Thyroid gland (tissue), 4 donors: ENCODE measurements around the gene HAND1. TPM values are rescaled to one million over a fixed set of nuclear protein-coding genes. Genes with fewer than 3 reads are reported as not detected.
A peak's percentile ranks its signal among the peaks of the same experiment; 100 is the strongest.

Source experiments
- DNase-seq, 2 donors: peaks; one replicate each; pipeline ENCODE4 v3.0.0-alpha.2; 2019
- H3K27ac ChIP-seq, 3 donors: fragments of 200-600 bp; sonication (generic); 1 replicate in 2 of 3; 2 replicates in 1 of 3; pipeline ENCODE4 v1.5.1; 2016 to 2019; ENCODE audit warnings: mild to moderate bottlenecking in 1 of 3, moderate library complexity in 1 of 3
- H3K27me3 ChIP-seq: fragments of 200-600 bp; sonication (generic); one replicate; pipeline ENCODE4 v1.5.1; 2019
- H3K36me3 ChIP-seq, 2 donors: fragments of 200-600 bp; sonication (generic); one replicate each; pipeline ENCODE4 v1.5.1; 2016 to 2019
- H3K4me1 ChIP-seq, 2 donors: fragments of 200-600 bp; sonication (generic); one replicate each; pipeline ENCODE4 v1.5.1; 2017 to 2019
- H3K4me3 ChIP-seq, 3 donors: fragments of 200-600 bp; sonication (generic); replicated peaks in 1 of 3; 1 replicate in 2 of 3; 2 replicates in 1 of 3; pipeline ENCODE4 v1.5.1; 2016; ENCODE audit warnings: mild to moderate bottlenecking in 1 of 3
- H3K9me3 ChIP-seq: fragments of 200-600 bp; sonication (generic); one replicate; pipeline ENCODE4 v1.5.1; 2017
- POLR2A ChIP-seq, 2 donors: fragments of 450-650 bp; IDR thresholded peaks; one replicate each; pipeline ENCODE4 v1.6.1; 2017; ENCODE audit warnings: antibody characterized with exemption in 2 of 2, mild to moderate bottlenecking in 2 of 2, moderate library complexity in 1 of 2
- WGBS, 2 donors: methylation state at CpG; one replicate each; pipeline ENCODE4 v1.1.5; 2017; 5-methylcytosine and 5-hydroxymethylcytosine counted together
- intact Hi-C: fragments of 100-400 bp; cut with DNase I; formaldehyde crosslinking; loops from one replicate; pipeline ENCODE4 v1.15.1; 2023
- total RNA-seq, 4 donors: library from RNA; depleted of rRNA; stranded (reverse); fragments of >200 nt; gene quantifications; one replicate each; pipeline ENCODE4 v1.2.3, GENCODE V29; 2016
- TF ChIP-seq, protein P1 (sequence below), 6 experiments: fragments of 200-600 bp in 3 of 6; fragments of 450-650 bp in 3 of 6; sonication (generic) in 3 of 6; IDR thresholded peaks; one replicate each; pipeline ENCODE4 v1.5.1; 2016 to 2019; ENCODE audit warnings: antibody characterized with exemption in 6 of 6, mild to moderate bottlenecking in 2 of 6, inconsistent platforms in 1 of 6, moderate library complexity in 1 of 6

HAND1 gene
- total RNA-seq, 4 donors from 2014 or later = not detected

DNA sequence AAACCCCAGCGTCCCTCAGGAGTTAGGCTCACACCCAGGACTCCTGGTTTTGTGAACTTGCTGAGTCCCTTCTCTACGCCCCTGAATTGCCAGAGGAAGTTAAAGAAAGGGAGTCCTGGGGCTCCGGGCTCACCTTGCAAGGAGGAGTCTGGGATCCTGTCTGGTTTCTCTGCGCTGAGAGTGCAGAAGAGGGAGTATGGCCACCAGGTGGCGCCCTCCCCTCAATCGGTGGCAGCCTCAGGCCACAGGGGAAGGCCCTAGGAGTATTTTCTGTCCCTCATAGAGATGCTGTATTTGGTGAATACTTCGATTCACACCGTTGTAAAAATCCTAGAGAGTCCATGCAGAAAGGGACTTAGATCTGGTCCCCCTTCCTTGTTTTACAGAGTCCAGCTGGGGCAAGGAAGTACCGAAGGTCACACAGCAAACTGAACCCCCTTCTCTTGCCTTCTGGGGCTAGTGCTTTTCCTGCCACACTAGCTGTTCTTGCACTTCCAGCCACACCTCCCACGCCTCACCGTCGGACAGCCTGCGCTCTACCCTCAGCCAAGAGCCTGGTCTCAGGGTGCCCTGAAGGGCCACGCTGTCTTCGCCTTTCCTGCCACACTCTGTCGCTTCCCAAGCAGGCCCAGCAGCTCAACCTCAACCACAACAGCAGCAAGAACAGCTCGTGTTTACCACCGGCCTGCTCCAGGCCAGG lies 10.2 kb downstream of the HAND1 start:
- Histone ChIP-seq H3K36me3 (no peaks in the 10 kb centered on the region), H3K9me3 (no peaks in the 10 kb centered on the region), H3K27ac (no peak overlapping the region), H3K27me3 (peaks cover 24% of the 10 kb centered on the region), H3K4me3 (no peak overlapping the region), H3K4me1 (peaks cover 0 to 2% of the 10 kb centered on the region in 2 donors)
- intact Hi-C loops = loop anchor here (5.0 kb wide), 1 partner anchor 139 kb away; no protein-coding TSS in a partner anchor
- DNase-seq = peak; percentile 77 to 84
- no peak for TF ChIP-seq POLR2A (IDR thresholded peaks at IDR 0.05)
- TF ChIP-seq, protein P1, sequence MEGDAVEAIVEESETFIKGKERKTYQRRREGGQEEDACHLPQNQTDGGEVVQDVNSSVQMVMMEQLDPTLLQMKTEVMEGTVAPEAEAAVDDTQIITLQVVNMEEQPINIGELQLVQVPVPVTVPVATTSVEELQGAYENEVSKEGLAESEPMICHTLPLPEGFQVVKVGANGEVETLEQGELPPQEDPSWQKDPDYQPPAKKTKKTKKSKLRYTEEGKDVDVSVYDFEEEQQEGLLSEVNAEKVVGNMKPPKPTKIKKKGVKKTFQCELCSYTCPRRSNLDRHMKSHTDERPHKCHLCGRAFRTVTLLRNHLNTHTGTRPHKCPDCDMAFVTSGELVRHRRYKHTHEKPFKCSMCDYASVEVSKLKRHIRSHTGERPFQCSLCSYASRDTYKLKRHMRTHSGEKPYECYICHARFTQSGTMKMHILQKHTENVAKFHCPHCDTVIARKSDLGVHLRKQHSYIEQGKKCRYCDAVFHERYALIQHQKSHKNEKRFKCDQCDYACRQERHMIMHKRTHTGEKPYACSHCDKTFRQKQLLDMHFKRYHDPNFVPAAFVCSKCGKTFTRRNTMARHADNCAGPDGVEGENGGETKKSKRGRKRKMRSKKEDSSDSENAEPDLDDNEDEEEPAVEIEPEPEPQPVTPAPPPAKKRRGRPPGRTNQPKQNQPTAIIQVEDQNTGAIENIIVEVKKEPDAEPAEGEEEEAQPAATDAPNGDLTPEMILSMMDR (IDR thresholded peaks at IDR 0.05) = peak; percentile 69 to 92 (median 76)
- 33 to 35% methylated on average over 17 to 18 of the region's 18 CpGs for WGBS, 2 donors

DNA sequence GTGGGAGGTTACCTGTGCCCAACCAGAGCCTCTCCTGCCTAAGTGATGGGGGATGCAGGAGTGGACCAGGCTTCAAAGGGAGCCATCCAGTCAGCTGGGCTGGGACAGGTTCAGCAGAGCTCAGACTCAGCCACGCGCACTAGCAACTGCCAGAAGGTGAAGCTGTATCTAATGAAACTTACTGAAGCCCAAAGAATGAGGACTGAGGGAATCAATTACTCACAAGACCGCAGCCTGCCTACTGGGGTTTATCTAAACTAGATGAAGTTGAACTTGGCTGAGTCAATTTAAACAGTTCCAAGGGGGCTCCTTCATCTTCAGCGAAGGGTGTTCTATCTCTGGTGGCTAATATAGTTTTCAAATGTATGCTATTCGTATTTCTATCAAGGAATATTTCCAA lies 11.4 kb downstream of the HAND1 start:
- WGBS, 2 donors = 70 to 80% methylated on average over 5 of the region's 5 CpGs
- intact Hi-C loops = loop anchor here (5.0 kb wide), 1 partner anchor 141 kb away; no protein-coding TSS in a partner anchor
- Histone ChIP-seq H3K9me3 (no peaks in the 10 kb centered on the region), H3K27me3 (peaks cover 13% of the 10 kb centered on the region), H3K36me3 (no peaks in the 10 kb centered on the region), H3K27ac (no peak overlapping the region), H3K4me3 (no peak overlapping the region), H3K4me1 (no peaks in the 10 kb centered on the region)
- no peak for DNase-seq
- TF ChIP-seq, protein P1 (IDR thresholded peaks at IDR 0.05) = no peak
- no peak for TF ChIP-seq POLR2A (IDR thresholded peaks at IDR 0.05)

DNA sequence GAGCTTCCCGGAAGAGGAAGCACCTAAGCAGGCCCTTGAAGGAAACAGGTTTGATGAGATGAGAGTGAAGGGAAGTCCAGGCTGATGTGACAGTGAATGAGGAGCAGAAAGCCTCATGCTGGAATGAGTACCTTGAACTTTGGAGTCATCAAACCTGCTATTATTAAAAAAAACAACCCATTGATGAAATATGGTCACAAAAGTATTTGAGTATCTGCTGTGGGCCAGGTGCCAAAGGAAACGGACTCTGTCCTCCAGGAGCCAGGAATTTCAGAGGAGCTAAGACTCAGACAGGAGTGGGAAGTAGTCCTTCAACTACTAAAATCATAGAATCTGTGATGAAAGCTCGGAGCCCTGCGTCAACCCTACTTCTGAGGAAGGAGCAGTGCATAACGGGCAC lies 11.9 kb downstream of the HAND1 start:
- no peaks in the 10 kb centered on the region for H3K9me3 ChIP-seq
- 35 to 45% methylated on average over 5 of the region's 5 CpGs for WGBS, 2 donors
- intact Hi-C loops = loop anchor here (5.0 kb wide), 1 partner anchor 141 kb away; no protein-coding TSS in a partner anchor
- H3K4me3 ChIP-seq = no peak overlapping the region
- H3K27me3 ChIP-seq = peaks cover 8% of the 10 kb centered on the region
- H3K4me1 ChIP-seq = no peaks in the 10 kb centered on the region
- H3K27ac ChIP-seq = no peak overlapping the region
- TF ChIP-seq, protein P1 (IDR thresholded peaks at IDR 0.05) = no peak
- TF ChIP-seq POLR2A (IDR thresholded peaks at IDR 0.05) = no peak
- no peak for DNase-seq
- no peaks in the 10 kb centered on the region for H3K36me3 ChIP-seq

DNA sequence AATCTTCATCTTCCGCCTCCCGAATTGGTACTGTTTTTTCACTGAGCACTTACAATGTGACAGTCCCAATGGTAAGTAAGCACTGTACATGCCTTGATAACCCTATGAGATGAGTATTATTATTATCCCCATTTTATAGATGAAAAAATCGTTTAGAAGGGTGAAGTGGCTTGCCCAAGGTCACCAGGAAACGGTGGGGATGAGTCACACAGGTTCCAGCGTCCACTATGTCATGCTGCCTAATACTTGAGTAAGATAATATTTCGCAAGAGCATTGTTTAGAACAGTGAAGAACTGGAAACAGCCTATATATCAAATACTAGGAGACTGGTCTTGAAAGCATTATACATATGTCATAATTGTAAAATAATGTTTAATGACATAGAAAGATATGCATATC lies 12.9 kb downstream of the HAND1 start:
- H3K27me3 ChIP-seq = peaks cover 6% of the 10 kb centered on the region
- H3K4me3 ChIP-seq = no peak overlapping the region
- no peak for TF ChIP-seq POLR2A (IDR thresholded peaks at IDR 0.05)
- TF ChIP-seq, protein P1 (IDR thresholded peaks at IDR 0.05) = no peak
- 73 to 83% methylated on average over 6 of the region's 6 CpGs for WGBS, 2 donors
- H3K36me3 ChIP-seq = no peaks in the 10 kb centered on the region
- no peak for DNase-seq
- no peaks in the 10 kb centered on the region for H3K4me1 ChIP-seq
- intact Hi-C loops = loop anchor here (5.0 kb wide), 1 partner anchor 142 kb away; no protein-coding TSS in a partner anchor
- H3K27ac ChIP-seq = no peak overlapping the region
- no peaks in the 10 kb centered on the region for H3K9me3 ChIP-seq

DNA sequence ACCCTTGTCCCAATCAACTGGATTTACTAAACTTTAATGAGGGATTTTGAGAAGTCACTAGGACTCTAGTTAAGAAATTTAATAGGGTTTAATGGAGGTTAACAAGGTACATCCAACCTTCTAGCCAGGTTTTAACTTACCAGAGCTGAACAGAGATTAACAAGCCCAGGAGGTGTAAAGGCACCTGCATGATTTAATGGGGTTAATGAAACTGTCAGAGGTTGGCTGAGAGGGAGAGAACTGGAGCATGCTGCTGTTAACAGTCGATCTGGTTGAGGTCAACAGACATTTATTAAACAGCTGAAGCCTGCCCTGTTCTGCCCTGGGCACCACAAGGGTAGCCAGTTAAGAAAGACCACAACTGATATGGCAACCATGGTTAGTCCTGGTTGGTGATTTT lies 13.6 kb downstream of the HAND1 start:
- 55 to 79% methylated on average over 1 of the region's 1 CpG for WGBS, 2 donors

More for the DNA sequence above, 13.6 kb downstream of the HAND1 start:
- peaks cover 6% of the 10 kb centered on the region for H3K27me3 ChIP-seq
- H3K27ac ChIP-seq = no peak overlapping the region
- no peaks in the 10 kb centered on the region for H3K36me3 ChIP-seq
- no peak for DNase-seq
- H3K4me1 ChIP-seq = no peaks in the 10 kb centered on the region
- H3K4me3 ChIP-seq = no peak overlapping the region
- TF ChIP-seq POLR2A (IDR thresholded peaks at IDR 0.05) = no peak
- TF ChIP-seq, protein P1 (IDR thresholded peaks at IDR 0.05) = no peak
- no peaks in the 10 kb centered on the region for H3K9me3 ChIP-seq
- intact Hi-C loops = no loop called here
